ENCODE measurements around the gene FCAMR.

The FCAMR gene

GRCh38 chr1:207000651-207001291 lies 30.5 kb upstream of the FCAMR start:
- TF ChIP-seq CTCF (conservative IDR thresholded peaks at IDR 0.05; ENCODE audit: low read depth, low read length): no peak
- DNase-seq (ENCODE audit: low read depth): no peak
- H3K4me3 ChIP-seq (ENCODE audit: low read length): no peak overlapping the region

- no peak for DNase-seq (ENCODE audit: low read depth)
- no peak for TF ChIP-seq CTCF (conservative IDR thresholded peaks at IDR 0.05; ENCODE audit: low read depth, low read length)
- H3K4me3 ChIP-seq (ENCODE audit: low read length): no peak overlapping the region
Measured at GRCh38 chr1:206998816-206999215, 28.6 kb upstream of the FCAMR start.

- H3K4me3 ChIP-seq (ENCODE audit: low read length): no peak overlapping the region
- TF ChIP-seq CTCF (conservative IDR thresholded peaks at IDR 0.05; ENCODE audit: low read depth, low read length): no peak
- DNase-seq (ENCODE audit: low read depth): no peak
Measured at GRCh38 chr1:206992790-206993189, 22.5 kb upstream of the FCAMR start.

- H3K4me3 ChIP-seq (ENCODE audit: low read length): no peak overlapping the region
- no peak for DNase-seq (ENCODE audit: low read depth)
- no peak for TF ChIP-seq CTCF (conservative IDR thresholded peaks at IDR 0.05; ENCODE audit: low read depth, low read length)
Measured at GRCh38 chr1:206987873-206988272, 17.6 kb upstream of the FCAMR start.

GRCh38 chr1:206986885-206987284 lies 16.6 kb upstream of the FCAMR start:
- H3K4me3 ChIP-seq (ENCODE audit: low read length): no peak overlapping the region
- TF ChIP-seq CTCF (conservative IDR thresholded peaks at IDR 0.05; ENCODE audit: low read depth, low read length): no peak
- no peak for DNase-seq (ENCODE audit: low read depth)

- no peak for DNase-seq (ENCODE audit: low read depth)
- no peak overlapping the region for H3K4me3 ChIP-seq (ENCODE audit: low read length)
- no peak for TF ChIP-seq CTCF (conservative IDR thresholded peaks at IDR 0.05; ENCODE audit: low read depth, low read length)
Measured at GRCh38 chr1:206986402-206986801, 16.1 kb upstream of the FCAMR start.

- DNase-seq (ENCODE audit: low read depth): no peak
- no peak for TF ChIP-seq CTCF (conservative IDR thresholded peaks at IDR 0.05; ENCODE audit: low read depth, low read length)
- no peak overlapping the region for H3K4me3 ChIP-seq (ENCODE audit: low read length)
Measured at GRCh38 chr1:206985162-206985749, 15.0 kb upstream of the FCAMR start.
